Adrenal gland (tissue), 5 donors: ENCODE data around the gene SVIL.

Experiments
- POLR2A ChIP-seq, 2 donors: fragments of 450-650 bp; IDR thresholded peaks; one replicate each; pipeline ENCODE4 v1.6.1; 2017; ENCODE audit warnings: antibody characterized with exemption in 2 of 2, mild to moderate bottlenecking in 2 of 2, moderate library complexity in 1 of 2
- TF ChIP-seq, protein P1 (sequence below), 6 experiments: fragments of 450-650 bp in 4 of 6; fragments of 200-600 bp in 2 of 6; sonication (generic) in 1 of 6; IDR thresholded peaks; 1 replicate in 5 of 6; 2 replicates in 1 of 6; pipeline versions ENCODE4 v1.5.1 to v1.8.0; 2016 to 2021; ENCODE audit warnings: antibody characterized with exemption in 6 of 6, mild to moderate bottlenecking in 2 of 6, moderate library complexity in 1 of 6
- donor health status: DM: no; HTN: no; CAD: no.

DNA sequence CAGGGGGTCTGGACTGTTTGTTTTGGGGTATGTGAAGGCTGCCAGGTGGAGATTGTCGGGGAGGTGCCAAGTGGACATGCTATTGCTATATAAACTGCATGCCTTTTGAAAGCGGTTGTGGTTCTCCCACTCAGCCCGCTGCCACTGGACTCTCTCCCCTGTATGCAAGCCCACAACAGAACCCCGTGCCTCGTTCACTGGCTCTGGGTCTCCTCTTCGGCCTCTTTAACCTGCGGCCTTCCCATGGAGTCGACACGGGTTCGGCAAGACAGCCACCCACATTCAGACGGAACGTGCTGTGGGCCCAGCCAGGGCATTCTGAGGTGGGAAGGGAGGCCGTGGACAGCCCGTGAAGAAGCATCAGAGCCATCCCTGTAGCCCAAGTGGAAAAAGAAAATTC is 50.3 kb downstream of the SVIL start:
- TF ChIP-seq, protein P1, sequence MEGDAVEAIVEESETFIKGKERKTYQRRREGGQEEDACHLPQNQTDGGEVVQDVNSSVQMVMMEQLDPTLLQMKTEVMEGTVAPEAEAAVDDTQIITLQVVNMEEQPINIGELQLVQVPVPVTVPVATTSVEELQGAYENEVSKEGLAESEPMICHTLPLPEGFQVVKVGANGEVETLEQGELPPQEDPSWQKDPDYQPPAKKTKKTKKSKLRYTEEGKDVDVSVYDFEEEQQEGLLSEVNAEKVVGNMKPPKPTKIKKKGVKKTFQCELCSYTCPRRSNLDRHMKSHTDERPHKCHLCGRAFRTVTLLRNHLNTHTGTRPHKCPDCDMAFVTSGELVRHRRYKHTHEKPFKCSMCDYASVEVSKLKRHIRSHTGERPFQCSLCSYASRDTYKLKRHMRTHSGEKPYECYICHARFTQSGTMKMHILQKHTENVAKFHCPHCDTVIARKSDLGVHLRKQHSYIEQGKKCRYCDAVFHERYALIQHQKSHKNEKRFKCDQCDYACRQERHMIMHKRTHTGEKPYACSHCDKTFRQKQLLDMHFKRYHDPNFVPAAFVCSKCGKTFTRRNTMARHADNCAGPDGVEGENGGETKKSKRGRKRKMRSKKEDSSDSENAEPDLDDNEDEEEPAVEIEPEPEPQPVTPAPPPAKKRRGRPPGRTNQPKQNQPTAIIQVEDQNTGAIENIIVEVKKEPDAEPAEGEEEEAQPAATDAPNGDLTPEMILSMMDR (IDR thresholded peaks at IDR 0.05): no peak
- TF ChIP-seq POLR2A (IDR thresholded peaks at IDR 0.05): no peak
